Liver (tissue), 9 donors: Measurements from ENCODE around the gene BEST1. TPM values are rescaled to one million over a fixed set of nuclear protein-coding genes. Genes with fewer than 3 reads are reported as not detected.

Experiments
- DNase-seq: peaks from one replicate; pipeline ENCODE4 v3.0.0-alpha.2; 2017; ENCODE audit warnings: low spot score
- H3K27ac ChIP-seq, 2 donors: one replicate each; pipeline ENCODE4 v1.7.0; 2013; ENCODE audit warnings: inconsistent platforms in 2 of 2, low read length in 2 of 2, control low read depth in 1 of 2, low read depth in 1 of 2, mild to moderate bottlenecking in 1 of 2
- H3K27me3 ChIP-seq, 4 donors: one replicate each; pipeline versions ENCODE4 v1.6.1 to v1.7.0; 2013; ENCODE audit warnings: low read length in 3 of 4, inconsistent platforms in 1 of 4, mild to moderate bottlenecking in 1 of 4, moderate library complexity in 1 of 4; ENCODE audit not compliant: control insufficient read depth in 4 of 4, insufficient read depth in 4 of 4
- H3K36me3 ChIP-seq, 4 donors: one replicate each; pipeline versions ENCODE4 v1.6.1 to v1.7.0; 2013; ENCODE audit warnings: low read length in 3 of 4, mild to moderate bottlenecking in 3 of 4, low read depth in 1 of 4, moderate library complexity in 1 of 4; ENCODE audit not compliant: control insufficient read depth in 4 of 4, insufficient read depth in 3 of 4
- H3K4me1 ChIP-seq, 4 donors: one replicate each; pipeline versions ENCODE4 v1.6.1 to v1.7.0; 2013; ENCODE audit warnings: low read length in 3 of 4, mild to moderate bottlenecking in 3 of 4, moderate library complexity in 1 of 4; ENCODE audit not compliant: control insufficient read depth in 4 of 4, insufficient read depth in 4 of 4
- H3K4me3 ChIP-seq, 3 donors: one replicate each; pipeline versions ENCODE4 v1.6.1 to v1.7.0; 2013; ENCODE audit warnings: low read length in 3 of 3, control low read depth in 1 of 3, low read depth in 1 of 3, mild to moderate bottlenecking in 1 of 3
- H3K9ac ChIP-seq, 2 donors: one replicate each; pipeline ENCODE4 v1.7.0; 2013; ENCODE audit warnings: low read length in 2 of 2, mild to moderate bottlenecking in 2 of 2, moderate library complexity in 2 of 2, control low read depth in 1 of 2, low read depth in 1 of 2
- H3K9me3 ChIP-seq, 4 donors: one replicate each; pipeline versions ENCODE4 v1.6.1 to v1.7.0; 2013; ENCODE audit warnings: low read length in 3 of 4; ENCODE audit not compliant: control insufficient read depth in 4 of 4
- FOXA1 ChIP-seq: IDR thresholded peaks from 2 replicates; pipeline ENCODE4 v1.6.1; 2016; ENCODE audit warnings: antibody characterized with exemption
- FOXA2 ChIP-seq: IDR thresholded peaks from 2 replicates; pipeline ENCODE4 v1.6.1; 2016; ENCODE audit warnings: antibody characterized with exemption
- HNF4A ChIP-seq, 2 donors: conservative IDR thresholded peaks; 2 replicates each; pipeline ENCODE4 v1.6.1; 2016; ENCODE audit warnings: antibody characterized with exemption in 2 of 2, mild to moderate bottlenecking in 2 of 2
- HNF4G ChIP-seq: IDR thresholded peaks from 2 replicates; pipeline ENCODE4 v1.6.1; 2016; ENCODE audit warnings: antibody characterized with exemption
- JUND ChIP-seq, 2 donors: IDR thresholded peaks; 2 replicates each; pipeline ENCODE4 v1.6.1; 2016; ENCODE audit warnings: antibody characterized with exemption in 2 of 2
- NR2F2 ChIP-seq: IDR thresholded peaks from 2 replicates; pipeline ENCODE4 v1.6.1; 2016; ENCODE audit warnings: antibody characterized with exemption
- RAD21 ChIP-seq, 2 donors: IDR thresholded peaks; 2 replicates each; pipeline ENCODE4 v1.6.1; 2016; ENCODE audit warnings: antibody characterized with exemption in 2 of 2, mild to moderate bottlenecking in 2 of 2
- RXRA ChIP-seq, 2 donors: IDR thresholded peaks; 2 replicates each; pipeline ENCODE4 v1.6.1; 2017 to 2018; ENCODE audit warnings: antibody characterized with exemption in 2 of 2, mild to moderate bottlenecking in 1 of 2
- SP1 ChIP-seq: IDR thresholded peaks from 2 replicates; pipeline ENCODE4 v1.6.1; 2018; ENCODE audit warnings: antibody characterized with exemption, mild to moderate bottlenecking
- YY1 ChIP-seq: IDR thresholded peaks from 2 replicates; pipeline ENCODE4 v1.6.1; 2016; ENCODE audit warnings: antibody characterized with exemption, mild to moderate bottlenecking
- WGBS: extraction: QIAGEN DNeasy Blood & Tissue Kit; methylation state at CpG from one replicate; pipeline ENCODE4 v1.1.7; 2013; 5-methylcytosine and 5-hydroxymethylcytosine counted together
- polyA plus RNA-seq, 2 donors: library from polyadenylated mRNA; stranded (reverse) in 1 of 2; unstranded in 1 of 2; fragments of 200-250 nt in 1 of 2; fragments of >200 nt in 1 of 2; fragmentation: Nextera tagmentation in 1 of 2; extraction: Ambion mirVana in 1 of 2; gene quantifications; one replicate each; pipeline versions ENCODE4 v1.2.1 to v1.2.3, GENCODE V29; 2013 to 2015
- total RNA-seq, 2 donors: library from RNA; depleted of rRNA; stranded (reverse); fragments of >200 nt; gene quantifications; one replicate each; pipeline ENCODE4 v1.2.3, GENCODE V29; 2014
- TF ChIP-seq, protein P1 (sequence below): IDR thresholded peaks from 2 replicates; pipeline ENCODE4 v1.6.1; 2016; ENCODE audit warnings: antibody characterized with exemption
- TF ChIP-seq, protein P2 (sequence below): IDR thresholded peaks from 2 replicates; pipeline ENCODE4 v1.6.1; 2016; ENCODE audit warnings: antibody characterized with exemption
- TF ChIP-seq, protein P3 (sequence below): IDR thresholded peaks from 2 replicates; pipeline ENCODE4 v1.6.1; 2016; ENCODE audit warnings: antibody characterized with exemption, mild to moderate bottlenecking
- TF ChIP-seq, protein P4 (sequence below): IDR thresholded peaks from 2 replicates; pipeline ENCODE4 v1.6.1; 2016; ENCODE audit warnings: antibody characterized with exemption
- TF ChIP-seq, protein P5 (sequence below): fragments of 150-350 bp; IDR thresholded peaks from 2 replicates; pipeline ENCODE4 v1.5.1; 2017; ENCODE audit warnings: improper control_type of control experiment, low read depth, low read length; ENCODE audit not compliant: missing input control
- donor health status: healthy.
- donor health status: healthy.
- donor health status: healthy.
- donor health status: healthy.
- donor health status: healthy.

BEST1 gene
- total and polyA plus RNA-seq, 4 donors, result 0.22 to 1.6 (median 1.1) TPM

DNA sequence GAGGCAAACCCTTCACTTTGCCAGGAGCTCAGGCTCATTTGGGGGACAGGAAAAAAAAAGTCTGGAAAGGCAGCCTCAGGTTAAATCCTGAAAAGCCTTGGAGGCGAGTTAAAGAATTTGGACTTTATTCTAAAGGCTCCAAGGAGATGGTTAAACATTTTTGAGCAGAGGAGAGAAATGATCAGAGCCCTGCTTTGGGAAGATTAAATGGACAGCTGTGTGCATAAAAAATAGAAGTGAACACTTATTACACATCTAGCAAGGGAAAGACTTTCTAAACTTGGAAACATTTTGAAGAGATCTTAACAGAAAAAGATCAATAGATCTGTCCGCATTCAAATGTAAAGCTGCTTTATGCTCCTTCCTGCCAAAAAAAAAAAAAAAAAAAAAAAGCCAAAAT, 24.4 kb upstream of the BEST1 start:
- Histone ChIP-seq H3K4me3 (no peak overlapping the region), H3K27ac (no peak overlapping the region)
- 95% methylated on average over 2 of the region's 2 CpGs for WGBS

DNA sequence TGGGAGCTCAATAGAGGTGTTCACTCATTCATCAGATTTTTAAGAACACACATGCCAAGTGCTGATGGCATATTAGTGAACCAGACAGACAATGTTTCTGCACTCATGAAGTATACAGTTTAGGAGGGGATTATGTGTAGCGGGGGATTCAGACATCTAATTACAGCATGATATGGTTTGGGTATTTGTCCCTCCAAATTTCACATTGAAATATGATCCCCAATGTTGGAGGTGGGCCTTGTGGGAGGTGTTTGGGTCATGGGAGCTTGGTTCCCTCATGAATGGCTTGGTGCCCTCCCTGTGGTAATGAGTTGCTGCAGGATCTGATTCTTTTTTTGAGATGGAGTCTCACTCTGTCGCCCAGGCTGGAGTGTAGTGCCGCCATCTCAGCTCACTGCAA, 23.9 kb upstream of the BEST1 start:
- TF ChIP-seq HNF4A (conservative IDR thresholded peaks at IDR 0.05) (no peak), JUND (IDR thresholded peaks at IDR 0.05) (no peak), YY1 (no peak), FOXA2 (no peak), RAD21 (IDR thresholded peaks at IDR 0.05) (no peak), FOXA1 (no peak)
- TF ChIP-seq, protein P1, sequence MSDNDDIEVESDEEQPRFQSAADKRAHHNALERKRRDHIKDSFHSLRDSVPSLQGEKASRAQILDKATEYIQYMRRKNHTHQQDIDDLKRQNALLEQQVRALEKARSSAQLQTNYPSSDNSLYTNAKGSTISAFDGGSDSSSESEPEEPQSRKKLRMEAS, result no peak
- TF ChIP-seq, protein P2, sequence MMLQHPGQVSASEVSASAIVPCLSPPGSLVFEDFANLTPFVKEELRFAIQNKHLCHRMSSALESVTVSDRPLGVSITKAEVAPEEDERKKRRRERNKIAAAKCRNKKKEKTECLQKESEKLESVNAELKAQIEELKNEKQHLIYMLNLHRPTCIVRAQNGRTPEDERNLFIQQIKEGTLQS, result no peak
- TF ChIP-seq, protein P3, sequence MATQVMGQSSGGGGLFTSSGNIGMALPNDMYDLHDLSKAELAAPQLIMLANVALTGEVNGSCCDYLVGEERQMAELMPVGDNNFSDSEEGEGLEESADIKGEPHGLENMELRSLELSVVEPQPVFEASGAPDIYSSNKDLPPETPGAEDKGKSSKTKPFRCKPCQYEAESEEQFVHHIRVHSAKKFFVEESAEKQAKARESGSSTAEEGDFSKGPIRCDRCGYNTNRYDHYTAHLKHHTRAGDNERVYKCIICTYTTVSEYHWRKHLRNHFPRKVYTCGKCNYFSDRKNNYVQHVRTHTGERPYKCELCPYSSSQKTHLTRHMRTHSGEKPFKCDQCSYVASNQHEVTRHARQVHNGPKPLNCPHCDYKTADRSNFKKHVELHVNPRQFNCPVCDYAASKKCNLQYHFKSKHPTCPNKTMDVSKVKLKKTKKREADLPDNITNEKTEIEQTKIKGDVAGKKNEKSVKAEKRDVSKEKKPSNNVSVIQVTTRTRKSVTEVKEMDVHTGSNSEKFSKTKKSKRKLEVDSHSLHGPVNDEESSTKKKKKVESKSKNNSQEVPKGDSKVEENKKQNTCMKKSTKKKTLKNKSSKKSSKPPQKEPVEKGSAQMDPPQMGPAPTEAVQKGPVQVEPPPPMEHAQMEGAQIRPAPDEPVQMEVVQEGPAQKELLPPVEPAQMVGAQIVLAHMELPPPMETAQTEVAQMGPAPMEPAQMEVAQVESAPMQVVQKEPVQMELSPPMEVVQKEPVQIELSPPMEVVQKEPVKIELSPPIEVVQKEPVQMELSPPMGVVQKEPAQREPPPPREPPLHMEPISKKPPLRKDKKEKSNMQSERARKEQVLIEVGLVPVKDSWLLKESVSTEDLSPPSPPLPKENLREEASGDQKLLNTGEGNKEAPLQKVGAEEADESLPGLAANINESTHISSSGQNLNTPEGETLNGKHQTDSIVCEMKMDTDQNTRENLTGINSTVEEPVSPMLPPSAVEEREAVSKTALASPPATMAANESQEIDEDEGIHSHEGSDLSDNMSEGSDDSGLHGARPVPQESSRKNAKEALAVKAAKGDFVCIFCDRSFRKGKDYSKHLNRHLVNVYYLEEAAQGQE, result no peak
- Histone ChIP-seq H3K27ac (no peak overlapping the region), H3K9me3 (no peaks in the 10 kb centered on the region), H3K4me3 (no peak overlapping the region), H3K9ac (no peak overlapping the region), H3K36me3 (no peaks in the 10 kb centered on the region), H3K27me3 (no peaks in the 10 kb centered on the region), H3K4me1 (peaks cover 0 to 9% (median 4%) of the 10 kb centered on the region in 4 donors)
- DNase-seq, result no peak
- WGBS, result 98% methylated on average over 3 of the region's 3 CpGs

More for the DNA sequence above, 24.4 kb upstream of the BEST1 start:
- DNase-seq, result no peak
- peaks cover 0 to 9% (median 4%) of the 10 kb centered on the region in 4 donors for H3K4me1 ChIP-seq
- H3K27me3 ChIP-seq, result no peaks in the 10 kb centered on the region
- TF ChIP-seq HNF4G (no peak), RXRA (IDR thresholded peaks at IDR 0.05) (no peak), YY1 (no peak), HNF4A (conservative IDR thresholded peaks at IDR 0.05) (no peak), NR2F2 (no peak), FOXA2 (no peak), JUND (IDR thresholded peaks at IDR 0.05) (no peak), SP1 (no peak)
- TF ChIP-seq, protein P4, sequence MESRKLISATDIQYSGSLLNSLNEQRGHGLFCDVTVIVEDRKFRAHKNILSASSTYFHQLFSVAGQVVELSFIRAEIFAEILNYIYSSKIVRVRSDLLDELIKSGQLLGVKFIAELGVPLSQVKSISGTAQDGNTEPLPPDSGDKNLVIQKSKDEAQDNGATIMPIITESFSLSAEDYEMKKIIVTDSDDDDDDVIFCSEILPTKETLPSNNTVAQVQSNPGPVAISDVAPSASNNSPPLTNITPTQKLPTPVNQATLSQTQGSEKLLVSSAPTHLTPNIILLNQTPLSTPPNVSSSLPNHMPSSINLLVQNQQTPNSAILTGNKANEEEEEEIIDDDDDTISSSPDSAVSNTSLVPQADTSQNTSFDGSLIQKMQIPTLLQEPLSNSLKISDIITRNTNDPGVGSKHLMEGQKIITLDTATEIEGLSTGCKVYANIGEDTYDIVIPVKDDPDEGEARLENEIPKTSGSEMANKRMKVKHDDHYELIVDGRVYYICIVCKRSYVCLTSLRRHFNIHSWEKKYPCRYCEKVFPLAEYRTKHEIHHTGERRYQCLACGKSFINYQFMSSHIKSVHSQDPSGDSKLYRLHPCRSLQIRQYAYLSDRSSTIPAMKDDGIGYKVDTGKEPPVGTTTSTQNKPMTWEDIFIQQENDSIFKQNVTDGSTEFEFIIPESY, result no peak
- TF ChIP-seq, protein P3, result no peak
- TF ChIP-seq, protein P5, sequence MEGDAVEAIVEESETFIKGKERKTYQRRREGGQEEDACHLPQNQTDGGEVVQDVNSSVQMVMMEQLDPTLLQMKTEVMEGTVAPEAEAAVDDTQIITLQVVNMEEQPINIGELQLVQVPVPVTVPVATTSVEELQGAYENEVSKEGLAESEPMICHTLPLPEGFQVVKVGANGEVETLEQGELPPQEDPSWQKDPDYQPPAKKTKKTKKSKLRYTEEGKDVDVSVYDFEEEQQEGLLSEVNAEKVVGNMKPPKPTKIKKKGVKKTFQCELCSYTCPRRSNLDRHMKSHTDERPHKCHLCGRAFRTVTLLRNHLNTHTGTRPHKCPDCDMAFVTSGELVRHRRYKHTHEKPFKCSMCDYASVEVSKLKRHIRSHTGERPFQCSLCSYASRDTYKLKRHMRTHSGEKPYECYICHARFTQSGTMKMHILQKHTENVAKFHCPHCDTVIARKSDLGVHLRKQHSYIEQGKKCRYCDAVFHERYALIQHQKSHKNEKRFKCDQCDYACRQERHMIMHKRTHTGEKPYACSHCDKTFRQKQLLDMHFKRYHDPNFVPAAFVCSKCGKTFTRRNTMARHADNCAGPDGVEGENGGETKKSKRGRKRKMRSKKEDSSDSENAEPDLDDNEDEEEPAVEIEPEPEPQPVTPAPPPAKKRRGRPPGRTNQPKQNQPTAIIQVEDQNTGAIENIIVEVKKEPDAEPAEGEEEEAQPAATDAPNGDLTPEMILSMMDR, result no peak
- TF ChIP-seq, protein P1, result no peak
- H3K36me3 ChIP-seq, result no peaks in the 10 kb centered on the region
- H3K9me3 ChIP-seq, result no peaks in the 10 kb centered on the region
- no peak overlapping the region for H3K9ac ChIP-seq
